Measurements from ENCODE around the gene TGFBR1.

TGFBR1 gene

DNA sequence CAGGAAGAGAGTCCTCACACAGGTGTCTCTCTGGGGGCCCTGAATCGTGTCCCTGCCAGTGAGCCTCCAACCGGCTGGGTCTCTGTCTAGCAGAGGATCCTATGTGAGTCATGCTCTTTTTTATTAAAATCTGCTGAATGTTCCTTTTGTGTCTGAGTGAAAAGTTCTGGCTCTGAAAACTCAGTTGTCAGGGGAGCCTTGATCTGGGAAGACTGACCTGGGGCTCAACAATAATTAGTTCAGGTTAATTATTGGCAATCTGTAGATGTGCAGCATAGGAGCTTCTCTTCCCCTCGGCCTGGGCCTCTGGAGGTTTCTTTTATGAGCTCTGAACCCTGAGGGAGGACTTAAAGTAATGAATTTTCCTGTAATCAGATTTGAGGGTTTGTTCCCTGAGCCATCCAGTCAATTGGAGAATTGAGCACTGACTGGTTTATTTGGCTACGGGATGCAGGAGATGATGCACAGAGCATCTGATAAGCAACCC, 71.7 kb downstream of the TGFBR1 start:
- no peak for TF ChIP-seq CTCF (IDR thresholded peaks at IDR 0.05; ENCODE audit: low read depth, low read length)
- in situ Hi-C loops (cut with HindIII; ENCODE audit: low sequenced_read_pairs): no loop called here
- H3K4me3 ChIP-seq (ENCODE audit: low read depth, low read length): no peak overlapping the region
- no peak for DNase-seq (ENCODE audit: low read depth, low spot score)

DNA sequence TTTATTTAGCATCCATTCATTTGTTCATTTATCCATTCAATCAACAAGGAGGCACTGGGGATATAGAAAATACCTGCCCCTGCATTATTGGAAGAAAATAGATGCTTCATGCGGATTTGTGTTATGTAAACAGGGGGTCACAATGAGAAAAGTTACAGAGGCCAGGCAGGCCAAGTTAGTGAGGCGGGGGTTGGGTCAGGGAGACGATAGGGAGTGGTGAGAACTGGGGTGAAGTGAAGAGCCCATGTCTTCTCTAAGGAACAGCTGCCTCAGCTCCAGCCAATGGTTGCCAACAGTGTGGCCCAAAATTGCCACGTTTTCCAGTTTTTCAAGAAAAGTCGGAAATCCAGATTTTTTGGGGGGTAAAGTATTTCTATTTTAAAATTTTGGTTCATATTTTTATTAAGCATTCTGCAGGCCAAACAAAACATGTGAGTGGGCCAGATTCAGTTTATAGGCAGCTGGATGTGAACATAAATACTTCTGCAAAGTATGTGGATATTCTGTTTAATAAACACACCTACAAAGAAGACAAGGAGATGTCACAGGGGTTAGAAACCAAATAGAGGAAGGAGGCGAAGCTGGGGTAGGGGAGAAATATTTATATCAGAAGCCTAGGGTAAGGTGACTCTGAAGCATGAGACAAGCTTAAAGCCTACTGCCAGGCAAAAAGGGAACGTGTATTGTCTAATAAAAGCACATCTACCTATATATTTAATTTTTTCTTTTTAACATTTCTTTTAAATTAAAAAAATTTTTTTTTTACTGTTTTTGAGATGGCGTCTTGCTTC, 72.9 kb downstream of the TGFBR1 start:
- in situ Hi-C loops (cut with HindIII; ENCODE audit: low sequenced_read_pairs): no loop called here
- TF ChIP-seq CTCF (IDR thresholded peaks at IDR 0.05; ENCODE audit: low read depth, low read length): no peak
- no peak overlapping the region for H3K4me3 ChIP-seq (ENCODE audit: low read depth, low read length)
- no peak for DNase-seq (ENCODE audit: low read depth, low spot score)

GRCh38 chr9:99178912-99179872, 74.3 kb downstream of the TGFBR1 start:
- in situ Hi-C loops (cut with HindIII; ENCODE audit: low sequenced_read_pairs): no loop called here

GRCh38 chr9:99180199-99180598, 75.3 kb downstream of the TGFBR1 start:
- in situ Hi-C loops (cut with HindIII; ENCODE audit: low sequenced_read_pairs): no loop called here
- no peak for DNase-seq (ENCODE audit: low read depth, low spot score)
- no peak overlapping the region for H3K4me3 ChIP-seq (ENCODE audit: low read depth, low read length)
- no peak for TF ChIP-seq CTCF (IDR thresholded peaks at IDR 0.05; ENCODE audit: low read depth, low read length)

More at GRCh38 chr9:99178912-99179872, 74.3 kb downstream of the TGFBR1 start:
- no peak for TF ChIP-seq CTCF (IDR thresholded peaks at IDR 0.05; ENCODE audit: low read depth, low read length)
- DNase-seq (ENCODE audit: low read depth, low spot score): no peak
- no peak overlapping the region for H3K4me3 ChIP-seq (ENCODE audit: low read depth, low read length)

DNA sequence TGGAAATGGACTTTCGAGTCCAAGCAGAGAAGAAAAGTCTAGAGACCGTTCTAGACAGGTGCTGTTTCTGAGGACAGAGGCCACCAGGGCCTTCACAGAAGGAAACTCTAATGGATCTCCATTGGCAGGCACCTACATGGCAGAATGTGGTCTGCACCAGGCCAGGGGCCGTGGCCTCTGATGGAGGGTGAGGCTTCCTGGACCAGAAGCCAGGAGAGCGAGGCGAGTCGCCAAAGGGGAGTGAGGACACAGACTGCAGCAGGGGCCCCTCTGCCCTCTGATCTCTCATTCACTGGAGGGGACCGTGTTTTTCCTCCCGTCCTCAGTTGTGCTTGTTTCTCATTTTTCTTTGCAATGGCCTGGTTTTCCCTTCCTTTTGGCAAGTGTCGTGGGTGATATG, 75.7 kb downstream of the TGFBR1 start:
- in situ Hi-C loops (cut with HindIII; ENCODE audit: low sequenced_read_pairs): no loop called here
- no peak for TF ChIP-seq CTCF (IDR thresholded peaks at IDR 0.05; ENCODE audit: low read depth, low read length)
- no peak for DNase-seq (ENCODE audit: low read depth, low spot score)

GRCh38 chr9:99181206-99181605, 76.3 kb downstream of the TGFBR1 start:
- no peak for DNase-seq (ENCODE audit: low read depth, low spot score)
- no peak overlapping the region for H3K4me3 ChIP-seq (ENCODE audit: low read depth, low read length)
- in situ Hi-C loops (cut with HindIII; ENCODE audit: low sequenced_read_pairs): no loop called here
- TF ChIP-seq CTCF (IDR thresholded peaks at IDR 0.05; ENCODE audit: low read depth, low read length): no peak

More for the DNA sequence above, 75.7 kb downstream of the TGFBR1 start:
- no peak overlapping the region for H3K4me3 ChIP-seq (ENCODE audit: low read depth, low read length)

All from astrocyte of the spinal cord (primary cell).